ENCODE measurements around the gene MLLT6.

Gene MLLT6

DNA sequence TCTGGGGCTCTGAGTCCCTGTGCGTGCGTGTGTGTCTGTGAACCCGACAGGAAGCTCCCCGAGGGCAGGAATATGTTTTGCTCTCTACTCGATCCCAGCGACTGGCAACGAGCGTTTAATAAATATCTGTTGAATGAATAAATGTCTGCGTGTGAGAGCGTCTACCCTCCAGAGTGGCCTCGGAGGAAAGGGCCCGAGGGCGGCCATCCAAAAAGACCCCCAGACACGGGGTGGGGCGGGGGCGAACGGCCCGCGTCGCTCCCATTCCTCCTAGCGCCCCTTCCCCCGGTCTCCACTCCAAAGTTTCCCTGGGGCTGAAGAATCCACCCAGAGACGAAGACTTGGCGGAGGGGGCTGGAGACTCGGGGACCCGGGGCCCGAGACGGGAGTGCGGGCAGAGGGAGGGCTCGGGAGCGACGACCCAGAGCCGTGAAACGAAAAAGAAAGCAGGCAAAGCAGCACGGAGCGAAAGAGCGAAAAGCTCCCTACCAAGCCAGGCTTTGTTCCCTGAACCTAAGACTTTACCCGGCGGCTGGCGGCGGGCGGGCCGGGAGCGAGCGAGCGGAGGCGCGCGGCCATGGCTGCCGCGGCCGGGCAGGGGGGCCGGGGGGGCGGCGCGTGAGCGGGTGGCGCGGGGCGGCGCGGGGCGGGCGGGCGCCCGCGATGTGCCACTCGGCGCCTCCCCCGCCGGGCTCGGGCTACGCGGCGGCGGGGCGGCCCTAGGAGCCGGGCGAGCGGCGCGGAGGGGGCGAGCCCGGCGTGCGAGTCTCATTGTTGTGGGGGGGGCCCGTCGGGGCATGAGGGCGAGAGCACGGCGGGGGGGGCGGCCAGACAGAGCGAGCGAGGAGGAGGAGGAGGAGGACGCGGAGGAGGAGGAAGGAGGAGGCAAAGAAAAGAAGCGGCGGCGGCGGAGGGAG lies at the start of gene MLLT6:
MLLT6 (plus strand) TSS at position 668 of the 917 bp plus-strand sequence. CDS start 360 bp downstream, outside the sequence.
- DNase-seq, result peak; percentile 74

DNA sequence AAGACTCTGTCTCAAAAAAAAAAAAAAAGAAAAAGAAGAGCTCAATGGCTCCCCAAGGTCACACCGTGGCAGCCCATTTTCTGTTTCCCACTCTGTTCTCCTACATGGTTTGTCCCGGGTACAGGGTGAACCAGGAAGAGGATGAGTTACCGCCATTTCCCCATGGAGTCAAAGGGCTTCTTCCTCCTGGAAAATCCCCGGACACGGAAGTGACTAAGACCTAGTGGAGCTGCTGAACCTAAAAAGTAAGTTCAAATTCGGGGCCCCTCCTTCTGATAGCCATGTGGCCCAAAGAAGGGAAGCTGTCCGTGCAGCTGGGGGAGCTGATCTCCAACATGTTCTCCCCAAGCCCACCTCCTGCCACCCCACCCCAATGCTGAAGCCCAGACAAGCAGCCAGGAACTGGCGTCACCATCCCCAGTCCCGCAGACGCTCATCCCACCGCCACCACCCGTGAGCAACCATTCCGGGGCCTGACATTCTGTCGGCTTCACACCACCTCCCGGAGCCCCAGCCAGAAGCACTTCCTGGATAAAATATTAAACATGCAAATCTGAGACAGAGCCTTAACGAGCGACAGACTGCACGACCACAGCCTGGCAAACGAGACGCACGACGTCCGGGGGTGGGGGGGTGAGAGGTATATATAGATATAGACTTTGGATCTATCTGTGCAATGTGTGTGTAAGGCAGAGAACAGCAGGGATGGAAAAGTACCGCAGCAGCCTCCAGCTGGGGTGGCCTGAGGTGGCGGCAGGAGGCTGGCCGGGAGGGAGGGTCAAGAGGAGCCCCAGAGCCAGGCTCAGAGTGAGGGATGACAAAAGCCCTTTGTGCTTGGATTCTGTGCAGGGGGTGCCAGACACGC lies 47.9 kb upstream of the MLLT6 start:
- DNase-seq, result no peak

DNA sequence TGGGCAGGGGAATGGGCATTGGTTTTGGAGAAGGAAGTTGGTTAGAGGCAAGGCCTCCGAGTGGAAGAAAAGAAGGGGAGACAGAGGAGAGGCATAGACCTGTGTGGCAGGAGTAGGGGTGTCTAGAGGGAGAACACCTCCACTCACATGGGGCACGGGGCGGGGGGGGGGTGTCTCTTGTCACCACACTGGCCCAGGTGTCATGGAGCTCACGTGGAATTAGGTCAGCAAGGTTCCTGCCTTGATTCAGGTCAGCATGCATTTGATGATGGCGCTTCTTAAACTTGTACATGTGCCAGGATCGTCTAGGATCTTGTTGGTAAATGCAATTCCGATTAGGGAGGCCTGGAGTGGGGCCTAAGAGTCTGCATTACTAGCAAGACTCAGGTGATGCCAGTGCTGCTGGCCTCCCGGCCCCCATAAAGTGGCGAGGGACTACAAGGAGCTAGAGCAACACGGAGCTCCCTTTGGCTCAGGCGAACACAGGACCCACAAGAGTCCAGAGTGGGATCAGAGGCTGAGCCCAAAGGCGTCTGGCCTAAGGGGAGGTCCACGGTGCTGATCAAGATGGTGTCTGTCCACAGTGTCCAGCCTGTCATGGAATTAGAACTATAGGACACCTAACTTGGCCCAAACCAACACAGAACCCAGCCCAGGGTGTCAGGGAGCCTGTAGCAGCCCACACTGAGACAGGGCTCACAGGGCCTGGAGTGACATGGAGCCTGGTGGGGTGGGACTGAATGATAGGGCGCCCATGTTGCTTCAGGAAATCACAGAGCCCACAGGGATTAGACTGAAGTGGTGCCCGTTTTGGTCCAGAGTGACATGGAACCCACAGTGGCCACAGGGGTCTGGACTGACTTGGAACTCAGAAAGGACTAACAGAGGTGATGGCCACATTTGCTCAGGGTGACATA lies 47.0 kb upstream of the MLLT6 start:
- no peak for DNase-seq

DNA sequence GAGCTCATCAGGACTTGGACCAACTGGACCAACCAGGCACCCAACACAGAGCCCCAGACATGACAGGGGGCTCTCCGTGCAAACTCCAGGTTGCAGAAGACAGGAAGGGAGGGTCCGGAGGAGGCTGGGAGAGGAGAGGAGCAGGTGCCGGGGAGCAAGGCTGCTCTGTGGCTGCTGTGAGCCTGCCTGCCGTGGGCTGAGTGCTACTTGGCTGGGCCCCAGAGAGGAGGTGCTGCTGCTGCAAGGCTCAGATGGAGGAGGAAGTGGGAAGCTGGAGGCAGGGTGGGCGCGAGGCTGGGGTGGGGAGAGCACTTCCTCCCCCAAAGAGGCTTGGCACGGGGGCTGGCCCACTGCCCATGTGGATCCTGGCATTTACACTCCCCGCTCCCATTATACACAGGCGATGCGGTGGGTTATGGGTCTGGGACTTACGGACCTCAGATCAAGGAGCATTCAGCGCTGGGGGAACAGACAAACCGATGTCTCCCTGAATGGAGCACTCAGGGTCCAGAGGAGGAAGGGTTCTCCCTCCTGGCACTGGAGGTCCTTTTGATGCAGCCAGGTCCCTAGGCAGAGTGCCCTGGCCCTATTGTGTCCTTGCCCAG lies 46.2 kb upstream of the MLLT6 start:
- no peak for DNase-seq

DNA sequence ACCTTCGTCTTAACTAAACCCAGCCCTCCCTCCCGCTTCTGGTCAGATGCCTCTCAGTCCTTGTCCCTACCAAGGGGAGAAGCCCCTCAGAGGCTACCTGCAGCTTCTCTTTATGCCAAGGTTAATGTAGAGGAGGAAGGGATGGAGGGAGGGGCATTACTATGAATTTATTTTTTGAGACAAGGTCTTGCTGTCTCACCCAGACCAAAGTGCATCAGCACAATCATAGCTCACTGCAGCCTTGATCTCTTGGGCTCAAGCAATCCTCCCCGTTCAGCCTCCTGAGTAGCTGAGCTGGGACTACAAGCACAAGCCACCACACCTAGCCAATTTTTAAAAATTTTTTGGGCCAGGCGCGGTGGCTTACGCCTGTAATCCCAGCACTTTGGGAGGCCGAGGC lies 45.7 kb upstream of the MLLT6 start:
- DNase-seq, result no peak

DNA sequence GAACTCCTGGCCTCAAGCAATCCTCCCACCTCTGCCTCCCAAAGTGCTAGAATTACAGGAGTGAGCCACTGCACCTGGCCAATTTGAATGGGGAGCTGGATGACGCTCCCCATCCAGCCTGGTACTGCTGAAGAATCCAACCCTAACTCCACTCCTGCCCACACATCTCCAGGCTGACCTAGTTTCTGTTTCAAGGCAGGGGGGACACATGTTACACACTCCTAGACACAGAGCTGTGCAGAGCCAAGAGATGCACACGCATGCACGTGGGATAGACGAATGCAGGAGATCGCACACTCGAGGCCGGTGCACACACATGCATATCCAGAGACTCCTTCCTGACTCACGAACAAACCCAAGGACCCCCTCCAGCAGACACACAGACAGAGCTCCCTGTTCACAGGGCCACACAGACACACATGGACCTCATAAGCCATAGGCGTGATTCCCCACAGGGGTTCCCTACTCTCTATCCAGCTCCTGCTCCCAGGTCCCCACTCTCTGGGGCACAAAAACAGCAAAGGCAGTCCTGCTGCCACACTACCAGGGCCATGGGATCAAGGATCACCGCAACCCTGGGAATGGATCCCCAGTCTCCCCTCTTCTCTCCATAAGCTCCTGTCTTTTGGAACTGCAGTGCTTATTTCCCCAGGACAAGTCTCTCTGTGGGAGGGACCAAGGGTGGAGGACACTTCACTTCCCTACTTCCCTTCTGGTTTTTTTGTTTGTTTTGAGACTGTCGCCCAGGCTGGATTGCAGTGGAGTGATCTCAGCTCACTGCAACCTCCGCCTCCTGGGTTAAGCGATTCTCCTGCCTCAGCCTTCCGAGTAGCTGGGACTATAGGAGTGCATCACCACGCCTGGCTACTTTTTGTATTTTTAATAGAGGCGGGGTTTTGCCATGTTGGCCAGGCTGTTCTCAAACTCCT lies 44.7 kb upstream of the MLLT6 start:
- no peak for DNase-seq

DNA sequence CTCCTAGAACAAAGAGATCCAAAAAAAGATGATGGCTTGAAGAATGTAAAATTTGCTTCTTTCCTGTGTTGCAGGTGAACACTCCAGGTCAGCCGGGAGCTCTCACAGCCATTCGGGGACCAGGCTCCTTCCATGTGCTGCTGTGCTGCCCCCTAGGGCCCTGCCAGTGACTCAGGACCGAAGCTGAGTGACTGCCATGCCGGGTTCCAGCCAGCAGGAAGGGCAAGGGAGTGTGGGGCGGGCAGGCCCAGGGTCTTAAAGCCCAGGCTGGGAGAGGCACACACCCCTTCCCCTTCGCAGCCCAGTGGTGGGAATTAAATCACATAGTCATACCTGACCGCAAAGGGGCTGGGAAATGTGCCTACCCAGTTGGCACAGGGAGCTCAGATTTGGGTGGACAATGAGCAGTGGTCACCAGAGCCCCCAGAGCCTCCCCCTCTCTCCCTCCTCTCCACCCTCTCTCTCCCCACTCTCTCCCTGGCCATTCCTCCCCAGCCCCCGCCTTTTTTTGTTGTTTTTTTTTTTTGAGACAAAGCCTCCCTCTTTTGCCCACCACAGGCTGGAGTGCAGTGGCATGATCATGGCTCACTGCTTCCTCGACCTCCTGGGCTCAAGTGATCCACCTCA lies 41.8 kb upstream of the MLLT6 start:
- DNase-seq, result peak; percentile 63

DNA sequence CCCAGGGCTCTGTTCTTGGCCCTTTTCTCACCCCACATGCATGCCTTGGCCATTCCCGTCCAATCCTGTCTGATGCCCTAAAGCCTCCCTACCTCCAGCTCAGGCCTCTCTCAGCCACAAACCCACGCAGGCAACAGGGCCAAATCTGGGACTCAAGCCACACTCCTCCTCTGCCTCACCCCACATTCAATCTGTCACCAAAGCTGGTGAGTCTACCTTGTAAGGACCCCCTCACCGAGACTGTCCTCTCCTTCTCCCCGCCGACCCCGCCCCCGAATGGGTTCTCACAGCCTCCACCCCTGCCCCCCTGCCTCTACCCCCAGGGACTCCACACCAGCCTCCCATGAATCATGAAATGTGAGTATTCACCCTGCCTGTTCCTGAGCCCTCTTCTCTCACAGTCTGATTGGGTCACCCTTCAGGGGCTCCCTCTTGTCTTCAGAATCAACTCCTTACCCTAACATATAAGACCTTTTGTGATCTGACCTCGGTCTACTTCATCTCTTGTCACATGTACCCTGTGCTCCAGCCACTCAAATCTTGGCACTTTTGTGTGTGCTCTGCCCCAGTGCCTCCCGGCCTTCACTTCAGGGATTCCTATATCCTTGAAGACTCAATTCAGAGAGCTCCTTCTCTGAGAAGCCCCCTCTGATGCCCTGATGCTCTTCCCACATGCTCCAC lies 41.0 kb upstream of the MLLT6 start:
- DNase-seq, result no peak

DNA sequence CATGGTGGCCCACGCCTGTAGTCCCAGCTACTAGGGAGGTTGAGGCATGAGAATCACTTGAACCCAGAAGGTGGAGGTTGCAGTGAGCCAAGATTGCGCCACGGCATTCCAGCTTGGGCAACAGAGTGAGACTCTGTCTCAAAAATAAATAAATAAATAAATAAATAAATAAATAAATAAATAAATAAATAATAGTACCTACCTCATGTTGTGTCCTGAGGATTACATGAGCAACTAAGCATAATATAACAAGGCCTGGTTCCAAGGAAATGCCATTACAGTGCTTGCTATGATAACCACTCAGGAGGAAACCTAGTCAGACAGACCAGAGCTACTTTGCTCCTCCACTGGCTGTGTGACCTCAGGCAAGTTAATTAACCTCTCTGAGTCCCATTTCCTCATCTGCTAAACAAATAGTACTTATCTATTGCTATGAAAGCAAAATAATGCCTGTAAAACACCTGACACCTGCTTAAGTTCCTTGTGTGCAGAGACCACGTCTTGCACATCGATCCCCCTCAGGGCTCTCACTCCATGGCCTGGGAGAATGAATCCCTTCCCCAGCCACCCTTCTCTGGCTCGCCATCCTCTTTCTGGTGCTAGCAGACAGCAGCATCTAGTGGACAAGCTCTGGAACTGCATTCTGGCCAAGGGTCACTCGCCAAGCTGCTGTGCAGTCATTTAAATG lies 37.8 kb upstream of the MLLT6 start:
- peak; percentile 77 for DNase-seq

DNA sequence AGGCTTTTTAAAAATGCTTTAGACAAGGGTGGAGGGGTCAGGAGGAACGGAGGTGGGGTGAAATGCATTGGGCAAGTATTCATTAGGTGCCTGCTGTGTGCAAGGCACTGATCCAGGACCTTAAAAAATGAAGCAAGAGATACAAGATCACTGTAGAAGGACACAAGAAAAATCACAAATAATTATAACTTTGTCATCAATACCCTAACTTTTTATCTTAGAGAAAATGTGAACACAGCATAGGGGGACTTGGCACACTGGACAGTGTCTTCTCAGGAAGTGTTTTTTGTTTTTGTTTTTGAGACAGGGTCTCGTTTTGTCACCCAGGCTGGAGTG lies 37.3 kb upstream of the MLLT6 start:
- no peak for DNase-seq

DNA sequence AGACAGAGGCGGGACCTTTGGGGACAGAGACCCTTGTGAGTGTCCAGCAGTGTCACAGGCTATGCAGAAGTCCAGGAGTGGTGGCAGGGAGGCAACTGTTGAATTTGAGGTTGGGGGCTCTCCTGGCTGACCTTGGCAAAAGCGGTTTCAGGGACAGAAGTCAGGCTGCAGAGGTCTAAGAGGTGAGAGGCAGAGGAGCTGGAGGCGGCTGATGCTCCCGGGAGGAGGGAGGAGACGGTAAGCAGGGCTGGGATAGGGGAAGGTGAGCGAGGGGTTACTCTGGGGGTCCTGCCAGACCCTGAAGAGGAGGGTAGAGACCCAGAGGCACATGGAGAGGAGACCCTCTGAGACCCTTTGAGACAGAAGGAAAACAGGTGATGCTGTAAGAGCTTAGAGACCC lies 35.6 kb upstream of the MLLT6 start:
- no peak for DNase-seq

DNA sequence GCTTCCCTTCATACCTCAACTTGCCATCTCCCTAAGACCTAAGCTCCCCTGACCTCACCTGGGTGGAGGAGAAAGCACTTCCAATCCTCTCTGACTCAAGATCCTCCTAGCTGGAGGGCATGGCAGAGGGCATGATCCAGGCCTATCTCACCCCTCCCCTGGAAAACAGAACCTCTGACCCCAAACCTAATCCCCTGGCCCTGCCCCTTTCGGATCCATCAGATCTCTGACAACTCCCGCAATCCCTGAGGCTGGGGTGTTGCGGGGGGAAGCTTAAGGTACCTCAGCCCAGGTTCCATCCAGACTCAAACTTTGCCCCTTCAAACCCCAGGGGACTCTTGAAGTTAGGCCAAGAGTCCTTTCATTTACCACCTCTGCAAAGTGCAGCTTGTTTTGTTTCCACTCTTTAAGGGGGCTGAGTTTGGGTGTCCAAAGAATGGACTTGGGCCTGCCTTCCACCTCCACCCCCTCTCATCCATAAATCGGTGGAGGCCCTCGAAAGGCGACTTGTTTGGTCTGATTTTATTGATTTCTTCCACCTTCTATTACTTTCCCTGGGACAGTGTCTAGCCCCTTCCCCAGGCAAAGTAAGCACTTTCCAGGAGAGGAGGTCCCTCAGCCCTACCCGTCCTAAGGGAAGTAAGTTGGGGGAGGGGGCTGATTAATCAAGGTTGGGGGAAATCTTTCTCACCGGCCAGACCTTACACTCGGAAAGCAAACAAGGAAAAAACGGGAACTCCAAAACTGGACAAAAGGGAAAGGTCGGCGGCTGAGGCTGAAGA lies 32.9 kb upstream of the MLLT6 start:
- DNase-seq, result no peak

DNA sequence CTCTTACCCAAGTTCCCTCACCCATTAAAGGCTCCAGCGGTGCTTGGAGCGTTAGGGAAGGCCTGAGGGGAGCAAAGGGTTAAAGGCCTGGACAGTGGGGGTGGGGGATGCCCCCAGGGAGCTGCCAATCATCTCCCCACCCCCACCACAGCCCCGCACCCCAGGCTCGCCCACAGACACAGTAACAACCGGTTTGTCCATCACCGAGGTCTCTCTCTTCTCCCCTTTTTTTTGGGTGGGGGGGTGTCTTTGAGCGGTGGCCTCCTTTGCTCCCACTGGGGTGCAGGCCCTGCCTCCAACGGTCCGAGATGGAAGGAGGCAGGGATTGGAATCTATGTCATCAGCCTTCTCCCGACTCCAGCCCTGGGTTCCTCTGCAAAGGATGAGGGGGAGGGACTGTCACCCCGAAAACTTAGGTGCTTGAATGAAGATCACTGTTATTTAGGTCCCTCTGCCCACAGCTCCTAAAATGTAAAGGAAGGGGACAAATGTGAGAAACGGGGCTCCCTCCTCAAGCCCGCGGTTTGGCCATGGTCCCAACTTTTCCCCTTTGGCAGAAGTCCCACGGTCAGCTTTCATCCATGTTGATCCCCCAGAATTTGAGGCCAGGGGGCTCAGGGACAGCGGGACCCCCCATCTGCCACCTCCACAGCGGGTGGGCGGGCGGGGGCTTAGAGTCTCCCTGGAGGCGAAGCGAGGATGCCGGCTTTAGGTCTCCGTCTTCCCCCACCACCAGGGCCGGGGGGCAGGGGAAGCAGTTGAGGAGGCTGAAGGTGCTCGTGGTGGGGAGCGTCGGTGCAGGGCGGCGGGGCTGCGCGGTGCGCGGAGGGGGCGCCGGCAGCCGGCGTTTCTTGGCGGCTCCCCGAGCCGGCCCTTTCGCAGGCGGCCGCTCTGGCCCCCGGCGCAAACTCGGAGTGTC lies 32.0 kb upstream of the MLLT6 start:
- no peak for DNase-seq

DNA sequence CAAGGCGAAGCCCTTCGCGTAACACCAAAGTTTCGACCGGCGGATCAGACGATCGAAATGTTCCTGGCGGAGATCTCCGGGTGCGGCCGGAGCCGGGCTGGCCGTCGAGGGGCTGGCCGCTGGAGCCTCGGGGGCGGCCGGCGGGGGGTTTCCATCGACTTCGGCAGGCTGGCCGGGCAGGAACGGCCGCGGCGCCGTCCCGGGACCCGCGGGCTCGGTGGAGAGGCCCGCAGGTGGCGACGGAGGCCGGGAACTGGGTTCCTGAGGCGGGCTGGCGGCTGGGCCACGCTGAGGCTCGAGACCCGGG lies 31.4 kb upstream of the MLLT6 start:
- DNase-seq, result peak; percentile 13

DNA sequence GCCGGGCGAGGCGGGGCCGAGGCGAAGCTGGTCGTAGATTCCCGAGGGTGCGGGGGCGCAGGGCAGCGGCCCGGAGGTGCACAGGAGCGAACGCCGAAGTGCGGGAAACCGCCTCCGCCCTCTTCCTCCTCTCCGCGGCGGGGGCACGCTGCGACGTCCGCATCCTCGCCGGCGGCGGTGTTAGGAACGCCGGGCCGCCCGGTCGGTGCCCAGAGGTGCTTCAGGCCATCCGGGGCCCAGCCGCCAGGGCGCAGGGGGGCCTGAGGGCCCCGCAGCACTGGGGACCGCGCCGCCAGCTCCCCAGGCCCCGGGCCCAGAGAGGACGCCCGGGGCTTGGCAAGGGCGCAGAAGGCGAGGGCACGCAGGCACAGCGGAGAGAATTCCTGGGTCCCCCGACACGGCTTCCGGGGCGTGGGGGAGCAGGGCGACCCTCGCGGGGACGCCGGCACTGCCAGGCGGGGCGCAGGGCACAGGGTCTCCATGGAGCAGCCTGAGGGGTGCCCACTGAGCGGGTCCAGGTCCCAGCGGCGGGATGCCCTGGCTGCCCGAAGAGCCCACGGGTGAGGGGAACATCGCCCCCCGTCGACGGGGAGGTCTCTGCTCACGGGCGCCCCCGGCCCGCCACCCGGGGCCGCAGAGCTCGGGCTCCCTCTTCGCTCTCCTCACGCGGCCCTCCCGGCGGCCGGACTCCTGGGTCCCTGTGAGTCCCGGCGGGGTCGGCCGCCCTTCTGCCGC lies 30.9 kb upstream of the MLLT6 start:
- peak; percentile 54 for DNase-seq

DNA sequence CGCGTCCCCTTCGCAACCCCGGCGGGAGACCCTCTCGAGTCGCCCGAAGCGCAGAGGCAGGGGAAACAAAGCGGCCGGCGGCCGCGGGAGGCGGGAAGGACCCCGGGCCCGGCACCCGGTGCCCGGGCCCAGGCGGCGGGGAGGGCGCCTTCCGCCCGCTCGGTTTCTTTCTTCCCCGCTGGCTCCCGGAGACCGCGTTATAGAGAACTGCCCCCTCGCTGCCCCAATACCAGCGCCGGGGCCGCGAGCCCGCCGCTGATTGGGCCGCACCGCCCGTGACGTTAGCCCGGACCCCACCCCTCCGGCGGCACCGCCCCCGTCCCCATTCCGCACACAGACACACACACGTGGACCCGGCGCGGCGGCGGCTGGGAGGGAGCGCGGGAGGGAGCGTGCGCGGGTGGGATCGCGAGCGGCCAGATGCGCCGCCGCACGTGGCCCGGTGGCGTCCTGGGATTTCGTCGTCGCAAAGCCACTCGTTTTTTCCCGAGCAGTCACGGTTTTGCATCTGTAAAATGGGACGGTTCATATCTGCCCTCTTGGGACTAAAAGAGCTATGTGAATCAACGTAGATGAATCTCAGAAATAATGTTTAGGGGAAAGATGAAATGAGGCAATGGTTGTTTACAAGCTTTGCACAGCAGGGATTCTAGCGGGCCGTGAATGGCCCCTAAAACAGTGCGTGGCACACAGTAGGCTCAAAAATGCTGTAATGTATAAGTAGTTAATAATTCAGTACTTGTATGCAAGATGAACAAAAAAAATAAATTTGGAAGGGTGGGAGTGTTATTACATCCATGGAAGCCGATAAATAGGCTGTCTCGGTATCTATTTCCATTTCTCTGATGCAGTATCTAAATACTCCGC lies 30.1 kb upstream of the MLLT6 start, which contains the start of gene EPOP:
EPOP (minus strand) TSS at position 209 of the 867 bp plus-strand sequence. CDS start 462 bp downstream, outside the sequence.
- DNase-seq, result peak; percentile 96

All from activated CD4-positive, alpha-beta T cell treated with anti-CD3 and anti-CD28 coated beads, Interleukin-2, Interleukin-6, amounts not matched to agents 100 ng/mL and 50 ng/mL, durations not matched to agents 16 hours and 8 hours (primary cell).